Smooth muscle cell (in vitro differentiated cells): ENCODE data around the gene C11orf91. TPM values are rescaled to one million over a fixed set of nuclear protein-coding genes. Genes with fewer than 3 reads are reported as not detected.

Experiments used
- DNase-seq: peaks from one replicate; lab custom pipeline; 2025; ENCODE audit not compliant: unreplicated experiment; lab: John Stamatoyannopoulos, UW
- H2AFZ ChIP-seq: fragments of 200-600 bp; sonication (generic); 2 replicates; pipeline ENCODE4 v1.6.0; 2016; ENCODE audit warnings: antibody characterized with exemption, low read depth, mild to moderate bottlenecking
- H3F3A ChIP-seq: fragments of 200-600 bp; sonication (generic); 2 replicates; pipeline ENCODE4 v1.6.0; 2017; ENCODE audit warnings: antibody characterized with exemption, low read depth
- H3K27ac ChIP-seq: fragments of 200-600 bp; sonication (generic); 2 replicates; pipeline ENCODE4 v1.5.1; 2016; ENCODE audit warnings: low read depth, mild to moderate bottlenecking
- H3K27me3 ChIP-seq: fragments of 200-600 bp; sonication (generic); 2 replicates; pipeline ENCODE4 v1.6.1; 2016; ENCODE audit warnings: low read depth, mild to moderate bottlenecking
- H3K36me3 ChIP-seq: fragments of 200-600 bp; sonication (generic); 2 replicates; pipeline ENCODE4 v1.5.1; 2016; ENCODE audit warnings: low read depth
- H3K4me1 ChIP-seq: fragments of 200-600 bp; sonication (generic); 2 replicates; pipeline ENCODE4 v1.5.1; 2016; ENCODE audit warnings: low read depth
- H3K4me2 ChIP-seq: fragments of 200-600 bp; sonication (generic); 2 replicates; pipeline ENCODE4 v1.6.0; 2016; ENCODE audit warnings: mild to moderate bottlenecking
- H3K4me3 ChIP-seq: fragments of 200-600 bp; sonication (generic); 2 replicates; pipeline ENCODE4 v1.5.1; 2016; ENCODE audit warnings: mild to moderate bottlenecking
- H3K79me2 ChIP-seq: fragments of 200-600 bp; sonication (generic); 2 replicates; pipeline ENCODE4 v1.6.0; 2016; ENCODE audit warnings: low read depth, mild to moderate bottlenecking
- H3K9ac ChIP-seq: fragments of 200-600 bp; sonication (generic); 2 replicates; pipeline ENCODE4 v1.6.0; 2016; ENCODE audit warnings: low read depth
- H3K9me3 ChIP-seq: fragments of 200-600 bp; sonication (generic); replicated peaks from 2 replicates; pipeline ENCODE4 v1.5.1; 2016; ENCODE audit warnings: low read depth
- H4K20me1 ChIP-seq: fragments of 200-600 bp; sonication (generic); 2 replicates; pipeline ENCODE4 v1.6.0; 2016; ENCODE audit warnings: low read depth
- CTCF ChIP-seq: fragments of 200-600 bp; sonication (generic); IDR thresholded peaks from 2 replicates; pipeline ENCODE4 v1.5.1; 2017; ENCODE audit warnings: borderline replicate concordance, mild to moderate bottlenecking, antibody characterized with exemption; ENCODE audit not compliant: insufficient read depth, poor library complexity, severe bottlenecking
- WGBS: methylation state at CpG from one replicate; pipeline ENCODE4 v1.1.7; 2016; ENCODE audit warnings: low lambda C conversion rate; 5-methylcytosine and 5-hydroxymethylcytosine counted together
- polyA plus RNA-seq: library from polyadenylated mRNA; unstranded; fragments of >200 nt; fragmentation: Nextera tagmentation; extraction: Ambion mirVana; gene quantifications from 2 replicates; pipeline ENCODE4 v1.2.1, GENCODE V29; 2016
- total RNA-seq: library from RNA; depleted of rRNA; stranded (reverse); fragments of >200 nt; gene quantifications from 2 replicates; pipeline ENCODE4 v1.2.3, GENCODE V29; 2014

Gene C11orf91
- total and polyA plus RNA-seq, 2 experiments from 2014 or later = 0.57 TPM; not detected in 1

DNA sequence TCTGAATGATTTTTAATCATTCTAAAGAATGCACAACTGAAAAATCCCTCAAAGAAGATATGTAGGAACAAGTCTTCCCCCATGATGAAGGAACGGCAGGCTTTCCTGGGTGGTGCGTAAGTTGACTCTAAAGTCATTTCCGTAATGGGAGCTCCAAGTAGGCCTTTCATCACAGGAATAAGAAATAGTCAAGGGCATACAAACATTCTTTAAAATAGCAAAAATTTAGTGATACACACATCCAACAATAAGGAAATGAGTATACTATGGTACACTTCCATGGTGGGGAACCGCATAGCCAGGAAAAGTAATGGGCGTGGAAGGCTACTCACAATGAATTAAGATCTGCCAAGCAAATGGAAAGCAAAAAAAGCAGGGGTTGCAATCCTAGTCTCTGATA, 24.9 kb upstream of the C11orf91 start:
- WGBS = 95% methylated on average over 5 of the region's 5 CpGs
- no peak for TF ChIP-seq CTCF
- H4K20me1 ChIP-seq = peaks cover 40% of the 10 kb centered on the region
- H3K4me2 ChIP-seq = no peak overlapping the region
- H3K9ac ChIP-seq = no peak overlapping the region
- no peak overlapping the region for H2AFZ ChIP-seq
- peaks cover 74% of the 10 kb centered on the region for H3K79me2 ChIP-seq
- no peaks in the 10 kb centered on the region for H3K27me3 ChIP-seq
- H3K36me3 ChIP-seq = no peaks in the 10 kb centered on the region
- DNase-seq = no peak
- peak overlapping the region; percentile 98 for H3K27ac ChIP-seq
- H3F3A ChIP-seq = peaks cover 35% of the 10 kb centered on the region
- H3K4me3 ChIP-seq = no peak overlapping the region
- peaks cover 21% of the 10 kb centered on the region for H3K4me1 ChIP-seq
- no peaks in the 10 kb centered on the region for H3K9me3 ChIP-seq

DNA sequence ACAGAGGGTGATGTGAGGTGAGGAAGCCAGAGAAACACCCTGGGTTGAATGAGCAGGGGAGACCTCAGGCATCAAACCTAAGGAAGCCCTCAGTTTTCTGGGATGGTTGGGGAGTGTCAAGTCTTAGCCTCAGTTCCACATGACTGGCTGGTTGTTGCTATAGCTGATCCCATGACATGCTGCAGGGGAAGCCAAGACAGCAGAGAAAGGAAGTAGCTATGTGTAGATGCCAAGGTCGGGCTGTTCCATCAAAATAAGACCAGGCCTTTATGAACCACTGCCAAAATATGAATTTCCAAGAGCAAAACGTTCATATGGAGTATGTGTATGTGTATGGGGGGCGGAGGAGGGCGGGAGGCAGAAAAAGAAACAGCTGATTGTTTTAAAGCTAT, 24.0 kb upstream of the C11orf91 start:
- Histone ChIP-seq H2AFZ (no peak overlapping the region), H3K36me3 (no peaks in the 10 kb centered on the region), H3K27me3 (no peaks in the 10 kb centered on the region), H3K79me2 (peaks cover 72% of the 10 kb centered on the region), H4K20me1 (peaks cover 37% of the 10 kb centered on the region), H3K9ac (peak overlapping the region; percentile 83), H3K4me3 (no peak overlapping the region), H3K4me1 (peaks cover 21% of the 10 kb centered on the region), H3K9me3 (no peaks in the 10 kb centered on the region), H3F3A (peaks cover 36% of the 10 kb centered on the region), H3K4me2 (peak overlapping the region; percentile 68), H3K27ac (peak overlapping the region; percentile 98)
- 89% methylated on average over 4 of the region's 4 CpGs for WGBS
- no peak for TF ChIP-seq CTCF
- DNase-seq = no peak

DNA sequence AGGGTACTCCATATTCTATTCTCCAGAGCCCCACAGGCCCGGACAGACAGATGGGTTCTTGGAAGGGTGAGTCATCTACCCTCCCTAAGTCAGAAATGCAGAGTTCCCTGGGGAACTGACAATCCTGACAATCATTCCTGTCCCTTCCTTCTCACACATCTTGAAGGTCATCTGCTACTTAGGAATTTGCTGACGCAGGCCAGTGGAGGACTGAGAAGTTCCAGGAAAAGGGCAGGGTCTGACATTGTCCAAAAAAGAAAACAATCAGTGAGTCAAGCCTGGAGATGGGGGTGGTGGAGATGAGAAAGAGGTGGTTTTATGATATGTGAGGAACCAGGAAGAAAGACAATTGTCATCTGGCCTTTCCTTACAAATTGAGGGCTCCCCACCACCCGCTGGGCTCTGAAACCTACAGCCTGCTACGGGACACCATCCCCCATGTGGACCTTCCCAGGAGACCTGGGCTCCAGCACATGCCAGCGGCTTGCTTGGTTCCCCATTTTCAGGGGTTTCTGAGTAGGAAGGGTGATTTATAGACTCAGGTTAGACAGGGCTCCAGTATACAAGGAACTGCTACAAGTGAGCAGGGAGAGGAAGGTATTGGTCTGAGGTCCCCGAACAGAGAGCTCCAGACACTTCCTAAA, 22.7 kb upstream of the C11orf91 start:
- no peak overlapping the region for H3K4me3 ChIP-seq
- peaks cover 61% of the 10 kb centered on the region for H3K79me2 ChIP-seq
- peaks cover 36% of the 10 kb centered on the region for H3F3A ChIP-seq
- H3K27ac ChIP-seq = peak overlapping the region; percentile 98
- no peaks in the 10 kb centered on the region for H3K27me3 ChIP-seq
- H3K9me3 ChIP-seq = no peaks in the 10 kb centered on the region
- no peak for DNase-seq
- H3K36me3 ChIP-seq = no peaks in the 10 kb centered on the region
- peaks cover 21% of the 10 kb centered on the region for H3K4me1 ChIP-seq
- TF ChIP-seq CTCF = no peak
- peak overlapping the region; percentile 68 for H3K4me2 ChIP-seq
- peaks cover 32% of the 10 kb centered on the region for H4K20me1 ChIP-seq
- peak overlapping the region; percentile 83 for H3K9ac ChIP-seq
- H2AFZ ChIP-seq = no peak overlapping the region
- 60% methylated on average over 6 of the region's 6 CpGs for WGBS

GRCh38 chr11:33722590-33723234, 22.1 kb upstream of the C11orf91 start:
- Histone ChIP-seq H3K4me2 (peak overlapping the region; percentile 68), H3K9me3 (no peaks in the 10 kb centered on the region), H3K4me3 (no peak overlapping the region), H3F3A (peaks cover 36% of the 10 kb centered on the region), H3K27ac (peak overlapping the region; percentile 98), H4K20me1 (peaks cover 31% of the 10 kb centered on the region), H3K27me3 (no peaks in the 10 kb centered on the region), H3K9ac (peak overlapping the region; percentile 83), H3K79me2 (peaks cover 57% of the 10 kb centered on the region), H3K36me3 (peaks cover 2% of the 10 kb centered on the region), H2AFZ (no peak overlapping the region), H3K4me1 (peaks cover 21% of the 10 kb centered on the region)
- no peak for TF ChIP-seq CTCF
- no peak for DNase-seq
- WGBS = 52% methylated on average over 2 of the region's 2 CpGs
